Measurements from ENCODE around the gene S1PR5.

S1PR5 gene

GRCh38 chr19:10505583-10506229 is 11.5 kb downstream of the S1PR5 start:
- peaks cover 7% of the 10 kb centered on the region for H3K27me3 ChIP-seq
- peak; percentile 70 for DNase-seq
- H3K9me3 ChIP-seq: no peaks in the 10 kb centered on the region
- no peak overlapping the region for H3K4me3 ChIP-seq (ENCODE audit: low read depth, low read length)
- H3K36me3 ChIP-seq: peaks cover 5% of the 10 kb centered on the region
- TF ChIP-seq, protein P1, sequence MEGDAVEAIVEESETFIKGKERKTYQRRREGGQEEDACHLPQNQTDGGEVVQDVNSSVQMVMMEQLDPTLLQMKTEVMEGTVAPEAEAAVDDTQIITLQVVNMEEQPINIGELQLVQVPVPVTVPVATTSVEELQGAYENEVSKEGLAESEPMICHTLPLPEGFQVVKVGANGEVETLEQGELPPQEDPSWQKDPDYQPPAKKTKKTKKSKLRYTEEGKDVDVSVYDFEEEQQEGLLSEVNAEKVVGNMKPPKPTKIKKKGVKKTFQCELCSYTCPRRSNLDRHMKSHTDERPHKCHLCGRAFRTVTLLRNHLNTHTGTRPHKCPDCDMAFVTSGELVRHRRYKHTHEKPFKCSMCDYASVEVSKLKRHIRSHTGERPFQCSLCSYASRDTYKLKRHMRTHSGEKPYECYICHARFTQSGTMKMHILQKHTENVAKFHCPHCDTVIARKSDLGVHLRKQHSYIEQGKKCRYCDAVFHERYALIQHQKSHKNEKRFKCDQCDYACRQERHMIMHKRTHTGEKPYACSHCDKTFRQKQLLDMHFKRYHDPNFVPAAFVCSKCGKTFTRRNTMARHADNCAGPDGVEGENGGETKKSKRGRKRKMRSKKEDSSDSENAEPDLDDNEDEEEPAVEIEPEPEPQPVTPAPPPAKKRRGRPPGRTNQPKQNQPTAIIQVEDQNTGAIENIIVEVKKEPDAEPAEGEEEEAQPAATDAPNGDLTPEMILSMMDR (IDR thresholded peaks at IDR 0.05; ENCODE audit: low read depth, low read length): peak; percentile 78
- no peaks in the 10 kb centered on the region for H3K4me1 ChIP-seq

- H3K4me3 ChIP-seq (ENCODE audit: low read depth, low read length): peak within 1 kb of the TSS; percentile 93
These were observed 14.1 kb downstream of the S1PR5 start, which contains the start of gene KEAP1 for GRCh38 chr19:10503002-10503789. TSS of gene KEAP1 (minus strand) at chr19:10503356. CDS start at chr19:10500033, 3,323 bp downstream.

DNA sequence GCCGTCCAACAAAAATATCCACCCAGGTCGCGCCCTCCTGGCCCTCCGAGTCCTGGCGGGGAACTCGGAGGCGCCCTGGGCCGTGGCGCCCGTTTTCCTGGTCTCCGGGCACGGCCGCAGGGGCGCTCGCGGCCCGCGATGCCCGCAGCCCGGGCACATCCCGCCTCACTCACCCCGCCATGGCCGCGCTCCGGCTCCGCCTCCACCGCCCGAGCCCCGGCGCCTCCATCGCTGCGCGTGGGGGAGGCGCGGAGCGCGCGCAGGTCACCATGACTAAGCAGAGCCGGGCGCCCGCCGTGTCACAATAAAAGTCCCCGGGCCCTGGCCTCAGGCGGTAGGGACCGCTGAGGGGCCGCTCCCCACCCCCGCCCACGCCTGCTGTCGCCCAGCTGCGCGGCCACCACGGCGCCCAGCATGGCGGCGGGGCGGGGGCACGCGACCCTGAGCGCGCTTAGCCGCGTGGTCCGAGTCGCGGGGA is 14.7 kb downstream of the S1PR5 start:
- TF ChIP-seq, protein P1 (IDR thresholded peaks at IDR 0.05; ENCODE audit: low read depth, low read length): no peak
- peak; percentile 98 for DNase-seq

More at GRCh38 chr19:10503002-10503789, 14.1 kb downstream of the S1PR5 start, which contains the start of gene KEAP1:
- Histone ChIP-seq H3K27me3 (no peaks in the 10 kb centered on the region), H3K36me3 (peaks cover 26% of the 10 kb centered on the region), H3K4me1 (no peaks in the 10 kb centered on the region), H3K9me3 (no peaks in the 10 kb centered on the region)
- TF ChIP-seq, protein P1 (IDR thresholded peaks at IDR 0.05; ENCODE audit: low read depth, low read length): no peak
- DNase-seq: peak; percentile 60

DNA sequence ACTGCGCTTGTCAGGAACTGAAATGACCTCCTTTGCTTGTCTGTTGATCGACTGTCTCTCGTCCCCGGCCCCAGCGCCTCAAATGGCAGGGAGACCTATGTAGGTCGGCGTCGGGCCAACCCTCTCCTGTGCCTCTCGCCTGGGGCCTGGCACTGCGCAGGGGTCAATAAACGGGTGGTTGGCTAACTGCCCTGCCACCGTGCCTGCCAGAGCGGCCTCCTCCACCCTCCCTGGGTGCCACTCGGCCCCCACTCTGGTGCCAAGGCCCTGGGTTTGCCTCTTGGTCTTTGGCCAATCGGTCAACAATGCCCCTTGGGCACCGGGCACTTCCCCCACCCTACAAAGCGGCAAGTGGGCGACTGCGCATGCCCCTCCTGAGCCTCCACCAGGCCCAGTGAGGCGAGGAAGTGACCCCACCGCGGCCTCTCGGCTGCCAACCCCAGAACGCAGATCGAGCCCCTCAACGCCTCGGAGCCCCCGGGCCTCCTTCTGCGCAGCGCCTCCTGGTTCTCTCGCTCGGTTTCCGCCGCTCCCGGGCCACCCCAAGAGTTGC is 15.2 kb downstream of the S1PR5 start:
- no peaks in the 10 kb centered on the region for H3K4me1 ChIP-seq
- DNase-seq: peak; percentile 74
- TF ChIP-seq, protein P1 (IDR thresholded peaks at IDR 0.05; ENCODE audit: low read depth, low read length): no peak
- peaks cover 31% of the 10 kb centered on the region for H3K36me3 ChIP-seq
- no peaks in the 10 kb centered on the region for H3K9me3 ChIP-seq
- no peaks in the 10 kb centered on the region for H3K27me3 ChIP-seq
- peak overlapping the region; percentile 93 for H3K4me3 ChIP-seq (ENCODE audit: low read depth, low read length)

More for the DNA sequence above, 14.7 kb downstream of the S1PR5 start:
- Histone ChIP-seq H3K36me3 (peaks cover 26% of the 10 kb centered on the region), H3K4me1 (no peaks in the 10 kb centered on the region), H3K4me3 (ENCODE audit: low read depth, low read length) (peak overlapping the region; percentile 93), H3K27me3 (no peaks in the 10 kb centered on the region), H3K9me3 (no peaks in the 10 kb centered on the region)

DNA sequence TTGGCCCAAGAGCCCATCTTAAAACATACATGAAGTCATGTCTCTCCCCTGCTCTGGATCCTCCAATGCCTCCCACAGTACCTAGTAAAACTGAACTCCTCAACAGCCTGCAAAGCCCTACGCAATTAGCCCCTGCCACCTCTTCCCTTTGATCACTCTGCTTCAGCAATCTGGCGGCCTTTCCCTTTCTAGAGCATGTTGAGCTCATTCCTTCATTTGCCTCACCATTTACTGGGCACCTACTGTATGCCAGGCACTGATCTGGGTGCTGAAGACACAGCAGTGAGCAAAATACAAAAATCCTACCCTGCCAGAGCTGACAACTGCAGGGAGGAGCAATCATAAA is 17.0 kb downstream of the S1PR5 start:
- no peaks in the 10 kb centered on the region for H3K27me3 ChIP-seq
- DNase-seq: no peak
- TF ChIP-seq, protein P1 (IDR thresholded peaks at IDR 0.05; ENCODE audit: low read depth, low read length): no peak
- H3K4me3 ChIP-seq (ENCODE audit: low read depth, low read length): no peak overlapping the region
- H3K9me3 ChIP-seq: no peaks in the 10 kb centered on the region
- H3K4me1 ChIP-seq: no peaks in the 10 kb centered on the region
- peaks cover 49% of the 10 kb centered on the region for H3K36me3 ChIP-seq

Measured in BE2C (cell line).